Measurements from ENCODE around the gene TGIF1. TPM values are rescaled to one million over a fixed set of nuclear protein-coding genes. Genes with fewer than 3 reads are reported as not detected.

TGIF1 gene
- total and polyA plus RNA-seq, 5 donors from 2014 or later: 37.3 to 86.8 (median 43.5) TPM

DNA sequence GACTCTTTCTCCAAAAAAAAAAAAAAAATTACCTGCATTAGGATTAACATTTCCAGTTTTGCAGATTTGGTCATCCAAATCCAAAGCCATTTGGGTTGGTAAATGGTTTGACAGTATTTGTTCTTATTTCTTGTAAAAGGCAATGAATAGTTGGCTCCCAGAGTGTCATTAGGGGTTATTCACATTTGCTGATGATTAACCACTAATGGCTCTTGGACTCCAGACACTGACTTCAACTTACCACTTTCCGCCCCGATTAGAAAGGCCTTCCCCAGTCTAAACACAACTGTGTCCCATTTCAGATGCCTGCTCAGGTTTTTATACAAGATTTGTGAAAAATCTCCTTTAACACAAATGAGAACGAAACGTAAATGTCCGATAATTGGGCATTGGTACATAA, 9.6 kb upstream of the TGIF1 start:
- Histone ChIP-seq H3K27me3 (ENCODE audit: control insufficient read depth, insufficient read depth, low read length) (peaks cover 2% of the 10 kb centered on the region), H3K9me3 (ENCODE audit: control insufficient read depth in 2 of 2, low read length in 2 of 2) (no peaks in the 10 kb centered on the region), H3K4me3 (ENCODE audit: low read depth, low read length) (no peak overlapping the region), H3K36me3 (ENCODE audit: control insufficient read depth, insufficient read depth, low read length) (no peaks in the 10 kb centered on the region), H3K4me1 (ENCODE audit: control insufficient read depth, insufficient read depth, low read length, poor library complexity, severe bottlenecking) (no peaks in the 10 kb centered on the region), H3K27ac (ENCODE audit: insufficient read depth, low read length, poor library complexity, severe bottlenecking) (no peak overlapping the region)
- H3K36me3 Mint-ChIP-seq: no peaks in the 10 kb centered on the region
- H3K4me1 Mint-ChIP-seq: peaks cover 0 to 4% (median 2%) of the 10 kb centered on the region in 4 donors
- no peak overlapping the region for H3K27ac Mint-ChIP-seq
- H3K4me3 Mint-ChIP-seq: no peak overlapping the region
- no peaks in the 10 kb centered on the region for H3K9me3 Mint-ChIP-seq
- H3K27me3 Mint-ChIP-seq: peaks cover 28% of the 10 kb centered on the region
- DNase-seq (no peak), ATAC-seq (ENCODE audit: low read depth in 2 of 2) (no peak)

DNA sequence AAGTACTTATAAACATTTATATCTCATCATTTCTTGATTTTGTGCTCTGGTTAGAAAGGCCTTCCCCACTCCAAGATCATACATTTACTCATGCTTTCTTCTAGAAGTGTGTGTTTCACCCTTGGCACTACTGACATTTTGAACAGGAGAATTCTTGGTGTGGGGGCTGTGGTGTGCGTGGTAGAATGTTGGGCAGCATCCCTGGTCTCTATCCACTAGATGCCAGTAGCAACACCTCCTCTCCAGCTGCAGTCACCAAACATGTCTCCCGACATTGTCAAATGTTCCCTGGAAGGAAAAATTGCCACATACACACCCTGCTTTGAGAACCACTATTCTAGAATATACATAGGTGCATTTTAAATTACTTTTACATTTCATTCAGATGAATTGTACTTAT, 8.7 kb upstream of the TGIF1 start:
- H3K36me3 ChIP-seq (ENCODE audit: control insufficient read depth, insufficient read depth, low read length): no peaks in the 10 kb centered on the region
- peaks cover 0 to 4% (median 2%) of the 10 kb centered on the region in 4 donors for H3K4me1 Mint-ChIP-seq
- H3K27me3 Mint-ChIP-seq: peaks cover 33% of the 10 kb centered on the region
- DNase-seq (no peak), ATAC-seq (ENCODE audit: low read depth in 2 of 2) (peak in 1 of 2 donors; percentile 39)
- H3K4me3 ChIP-seq (ENCODE audit: low read depth, low read length): no peak overlapping the region
- H3K4me1 ChIP-seq (ENCODE audit: control insufficient read depth, insufficient read depth, low read length, poor library complexity, severe bottlenecking): no peaks in the 10 kb centered on the region
- H3K27me3 ChIP-seq (ENCODE audit: control insufficient read depth, insufficient read depth, low read length): peaks cover 2% of the 10 kb centered on the region
- H3K9me3 ChIP-seq (ENCODE audit: control insufficient read depth in 2 of 2, low read length in 2 of 2): no peaks in the 10 kb centered on the region
- H3K27ac ChIP-seq (ENCODE audit: insufficient read depth, low read length, poor library complexity, severe bottlenecking): no peak overlapping the region
- no peaks in the 10 kb centered on the region for H3K9me3 Mint-ChIP-seq
- no peak overlapping the region for H3K27ac Mint-ChIP-seq
- H3K4me3 Mint-ChIP-seq: no peak overlapping the region
- no peaks in the 10 kb centered on the region for H3K36me3 Mint-ChIP-seq

DNA sequence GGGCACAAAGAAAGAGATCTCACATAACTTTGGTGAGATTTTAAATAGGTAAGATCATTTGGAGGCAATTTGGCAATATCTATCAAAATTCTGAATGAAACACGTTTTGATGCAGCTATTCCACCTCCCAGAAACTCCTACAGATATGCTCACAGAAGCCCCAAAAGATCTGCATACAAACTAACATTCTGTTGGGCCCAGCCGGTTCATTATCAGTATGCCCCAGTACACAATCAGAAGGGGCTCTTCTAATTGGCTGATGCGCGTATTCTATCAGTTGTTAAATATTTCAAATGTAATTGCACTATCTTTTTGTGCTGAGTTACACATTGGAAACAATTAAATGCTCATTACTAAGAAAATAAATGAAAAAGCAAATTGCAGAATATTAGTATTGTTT, 7.1 kb upstream of the TGIF1 start:
- peaks cover 40% of the 10 kb centered on the region for H3K27me3 Mint-ChIP-seq
- ATAC-seq (ENCODE audit: low read depth in 2 of 2) (no peak), DNase-seq (no peak)
- H3K27me3 ChIP-seq (ENCODE audit: control insufficient read depth, insufficient read depth, low read length): peaks cover 8% of the 10 kb centered on the region
- H3K36me3 Mint-ChIP-seq: no peaks in the 10 kb centered on the region
- no peak overlapping the region for H3K4me3 ChIP-seq (ENCODE audit: low read depth, low read length)
- H3K4me3 Mint-ChIP-seq: peak overlapping the region in 1 of 4 donors; percentile 47
- peaks cover 0 to 2% (median 0%) of the 10 kb centered on the region in 7 donors for H3K9me3 Mint-ChIP-seq
- no peak overlapping the region for H3K27ac ChIP-seq (ENCODE audit: insufficient read depth, low read length, poor library complexity, severe bottlenecking)
- H3K36me3 ChIP-seq (ENCODE audit: control insufficient read depth, insufficient read depth, low read length): no peaks in the 10 kb centered on the region
- no peaks in the 10 kb centered on the region for H3K9me3 ChIP-seq (ENCODE audit: control insufficient read depth in 2 of 2, low read length in 2 of 2)
- peaks cover 6% of the 10 kb centered on the region for H3K4me1 ChIP-seq (ENCODE audit: control insufficient read depth, insufficient read depth, low read length, poor library complexity, severe bottlenecking)
- peaks cover 3 to 15% (median 8%) of the 10 kb centered on the region in 4 donors for H3K4me1 Mint-ChIP-seq
- no peak overlapping the region for H3K27ac Mint-ChIP-seq

DNA sequence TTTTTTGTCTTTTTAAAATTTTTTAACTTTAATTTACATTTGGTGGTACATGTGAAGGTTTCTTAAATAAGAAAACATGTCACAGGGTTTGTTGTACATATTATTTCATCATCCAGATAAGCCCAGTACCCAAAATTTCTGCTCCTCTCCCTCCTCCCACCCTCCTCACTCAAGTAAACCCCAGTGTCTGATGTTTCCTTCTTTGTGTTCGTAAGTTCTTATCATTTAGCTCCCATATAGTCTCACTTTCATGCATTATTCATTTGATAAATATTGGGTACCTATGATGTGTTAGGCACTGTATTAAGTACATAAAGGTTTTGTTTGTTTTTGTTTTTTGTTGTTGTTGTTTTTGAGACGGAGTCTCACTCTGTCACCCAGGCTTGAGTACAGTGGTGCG, 5.7 kb upstream of the TGIF1 start:
- H3K4me1 ChIP-seq (ENCODE audit: control insufficient read depth, insufficient read depth, low read length, poor library complexity, severe bottlenecking): peaks cover 19% of the 10 kb centered on the region

DNA sequence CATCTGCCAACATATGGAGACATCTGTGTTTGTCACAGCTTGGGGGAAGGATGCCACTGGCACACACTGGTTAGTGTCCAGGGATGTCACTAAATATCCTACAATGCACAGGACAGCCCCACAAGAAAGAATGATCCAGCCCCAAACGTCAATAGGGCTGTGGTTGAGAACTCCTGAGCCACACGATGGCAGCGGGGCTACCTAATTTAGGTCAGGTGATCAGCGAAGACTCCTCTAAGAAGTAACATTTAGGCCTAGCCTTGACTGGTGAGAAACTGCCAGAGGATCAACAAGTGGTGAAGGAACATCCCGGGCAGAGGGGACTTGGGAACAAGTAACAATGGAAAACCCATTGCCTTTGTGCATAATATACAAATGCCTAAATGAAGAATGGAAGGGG, 5.0 kb upstream of the TGIF1 start:
- Histone ChIP-seq H3K9me3 (ENCODE audit: control insufficient read depth in 2 of 2, low read length in 2 of 2) (no peaks in the 10 kb centered on the region), H3K36me3 (ENCODE audit: control insufficient read depth, insufficient read depth, low read length) (no peaks in the 10 kb centered on the region), H3K4me3 (ENCODE audit: low read depth, low read length) (no peak overlapping the region), H3K27ac (ENCODE audit: insufficient read depth, low read length, poor library complexity, severe bottlenecking) (no peak overlapping the region), H3K4me1 (ENCODE audit: control insufficient read depth, insufficient read depth, low read length, poor library complexity, severe bottlenecking) (peaks cover 22% of the 10 kb centered on the region), H3K27me3 (ENCODE audit: control insufficient read depth, insufficient read depth, low read length) (peaks cover 8% of the 10 kb centered on the region)
- no peaks in the 10 kb centered on the region for H3K36me3 Mint-ChIP-seq
- H3K4me1 Mint-ChIP-seq: peaks cover 3 to 26% (median 16%) of the 10 kb centered on the region in 4 donors
- no peak for ATAC-seq (ENCODE audit: low read depth in 2 of 2)
- H3K9me3 Mint-ChIP-seq: peaks cover 0 to 4% (median 0%) of the 10 kb centered on the region in 7 donors
- peaks cover 53% of the 10 kb centered on the region for H3K27me3 Mint-ChIP-seq
- DNase-seq: no peak
- H3K4me3 Mint-ChIP-seq: peak overlapping the region in 2 of 4 donors; percentile 79
- peak overlapping the region; percentile 32 to 74 (median 34) for H3K27ac Mint-ChIP-seq

More for the DNA sequence above, 5.7 kb upstream of the TGIF1 start:
- no peak for ATAC-seq (ENCODE audit: low read depth in 2 of 2)
- H3K4me3 Mint-ChIP-seq: no peak overlapping the region
- no peak for DNase-seq
- peaks cover 3 to 26% (median 16%) of the 10 kb centered on the region in 4 donors for H3K4me1 Mint-ChIP-seq
- Histone ChIP-seq H3K27ac (ENCODE audit: insufficient read depth, low read length, poor library complexity, severe bottlenecking) (no peak overlapping the region), H3K9me3 (ENCODE audit: control insufficient read depth in 2 of 2, low read length in 2 of 2) (no peaks in the 10 kb centered on the region), H3K27me3 (ENCODE audit: control insufficient read depth, insufficient read depth, low read length) (peaks cover 8% of the 10 kb centered on the region), H3K4me3 (ENCODE audit: low read depth, low read length) (no peak overlapping the region), H3K36me3 (ENCODE audit: control insufficient read depth, insufficient read depth, low read length) (no peaks in the 10 kb centered on the region)
- H3K9me3 Mint-ChIP-seq: peaks cover 0 to 4% (median 0%) of the 10 kb centered on the region in 7 donors
- peaks cover 53% of the 10 kb centered on the region for H3K27me3 Mint-ChIP-seq
- H3K27ac Mint-ChIP-seq: peak overlapping the region in 1 of 3 donors; percentile 26
- H3K36me3 Mint-ChIP-seq: no peaks in the 10 kb centered on the region

DNA sequence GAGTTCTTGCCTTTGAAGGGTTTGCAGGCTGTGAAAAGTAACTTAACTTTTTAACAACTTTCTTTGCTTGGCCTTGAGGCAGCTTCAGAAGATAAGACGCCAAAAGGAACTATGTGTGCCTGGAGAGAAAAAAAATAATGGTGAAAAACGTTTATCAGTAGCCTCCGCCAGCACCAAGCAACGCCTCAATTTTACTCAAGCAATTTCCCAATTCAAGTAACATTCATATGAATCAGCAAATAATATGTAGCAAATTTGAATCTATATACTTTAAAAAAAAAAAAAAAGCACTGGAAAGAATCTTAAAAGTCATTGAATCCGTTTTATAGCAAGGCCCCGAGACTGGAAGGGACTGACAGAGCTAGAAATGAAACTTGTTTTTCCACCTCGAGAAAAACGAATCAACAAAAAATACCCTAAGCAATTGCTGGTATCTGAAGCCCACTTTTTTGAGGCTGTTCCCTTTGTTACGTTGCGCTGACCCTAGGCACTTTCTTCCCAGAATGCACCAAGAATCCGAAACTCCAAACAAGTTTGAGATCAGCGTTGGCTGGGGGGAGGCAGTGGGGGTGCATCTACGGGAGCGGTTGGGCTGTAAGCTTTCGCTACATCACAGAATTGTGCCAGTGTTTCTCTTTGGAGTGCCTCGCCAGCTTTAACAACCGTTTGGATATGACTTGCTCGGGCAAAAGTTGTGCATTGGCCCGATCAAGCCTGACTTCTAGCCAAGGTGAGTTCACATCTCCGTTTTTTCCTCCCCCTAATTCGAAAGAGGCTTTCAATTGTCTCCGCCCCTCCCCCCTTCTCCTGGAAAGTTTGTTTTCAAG, 2.7 kb upstream of the TGIF1 start:
- H3K27ac Mint-ChIP-seq: peak overlapping the region; percentile 99 to 100 (median 99)
- H3K27me3 Mint-ChIP-seq: peaks cover 63% of the 10 kb centered on the region
- H3K4me3 ChIP-seq (ENCODE audit: low read depth, low read length): peak overlapping the region; percentile 69
- no peaks in the 10 kb centered on the region for H3K36me3 ChIP-seq (ENCODE audit: control insufficient read depth, insufficient read depth, low read length)
- H3K9me3 ChIP-seq (ENCODE audit: control insufficient read depth in 2 of 2, low read length in 2 of 2): no peaks in the 10 kb centered on the region
- H3K27ac ChIP-seq (ENCODE audit: insufficient read depth, low read length, poor library complexity, severe bottlenecking): peak overlapping the region; percentile 97
- peaks cover 43% of the 10 kb centered on the region for H3K4me1 ChIP-seq (ENCODE audit: control insufficient read depth, insufficient read depth, low read length, poor library complexity, severe bottlenecking)
- peaks cover 3 to 34% (median 20%) of the 10 kb centered on the region in 4 donors for H3K4me1 Mint-ChIP-seq
- no peak for ATAC-seq (ENCODE audit: low read depth in 2 of 2)
- peak overlapping the region; percentile 96 to 99 (median 97) for H3K4me3 Mint-ChIP-seq
- peaks cover 4% of the 10 kb centered on the region for H3K36me3 Mint-ChIP-seq
- H3K27me3 ChIP-seq (ENCODE audit: control insufficient read depth, insufficient read depth, low read length): peaks cover 5% of the 10 kb centered on the region
- DNase-seq: peak in 1 of 3 donors; percentile 27
- H3K9me3 Mint-ChIP-seq: peaks cover 0 to 4% (median 0%) of the 10 kb centered on the region in 7 donors

DNA sequence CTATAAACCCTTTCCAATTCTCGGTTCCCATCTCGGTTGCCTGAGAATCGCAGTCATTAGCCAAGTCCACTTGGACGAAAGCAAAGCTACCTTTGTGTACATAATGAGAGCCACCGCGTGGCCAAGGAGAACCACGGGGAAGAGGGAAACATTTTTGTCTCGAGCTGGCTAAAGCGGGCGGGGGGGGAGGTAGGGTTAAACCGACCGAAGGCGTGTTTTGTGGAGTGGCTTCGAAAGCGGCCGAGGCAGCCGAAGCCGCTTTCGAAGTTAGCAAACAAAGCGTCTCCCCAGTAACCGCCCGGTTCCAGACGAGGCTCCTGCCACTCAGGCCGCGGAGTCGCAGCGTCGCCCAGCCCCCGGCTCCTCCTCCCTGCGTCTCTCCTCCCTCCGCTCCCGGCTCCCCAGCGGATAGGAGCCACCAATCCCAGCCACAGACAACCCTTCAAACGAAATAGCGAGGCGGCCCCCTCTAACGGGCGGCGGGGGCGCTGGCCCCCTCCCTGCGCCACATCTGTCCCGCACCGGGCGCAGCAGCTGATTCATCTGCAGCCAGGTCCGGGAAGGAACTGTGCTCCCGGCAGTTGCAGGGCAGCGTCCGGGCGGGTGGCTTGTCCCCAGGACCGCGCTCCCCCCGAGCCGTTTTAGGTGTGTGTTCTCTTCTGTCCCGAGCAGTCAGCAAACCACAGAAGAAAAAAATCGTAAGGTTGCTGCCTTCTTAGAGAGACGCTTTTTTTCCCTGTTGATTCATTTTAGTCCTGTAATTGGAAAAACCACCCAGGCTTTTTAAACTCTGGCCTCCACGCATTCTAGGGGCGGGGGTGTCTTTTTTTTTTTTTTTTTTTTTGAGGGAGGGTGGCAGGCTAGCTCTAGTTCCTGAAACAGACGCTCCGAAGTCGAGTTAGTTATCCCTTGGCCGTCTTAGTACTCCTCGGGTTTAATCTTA, 1.8 kb upstream of the TGIF1 start:
- Histone ChIP-seq H3K27ac (ENCODE audit: insufficient read depth, low read length, poor library complexity, severe bottlenecking) (peak overlapping the region; percentile 97), H3K9me3 (ENCODE audit: control insufficient read depth in 2 of 2, low read length in 2 of 2) (no peaks in the 10 kb centered on the region), H3K4me3 (ENCODE audit: low read depth, low read length) (peak overlapping the region; percentile 69), H3K27me3 (ENCODE audit: control insufficient read depth, insufficient read depth, low read length) (peaks cover 5% of the 10 kb centered on the region), H3K36me3 (ENCODE audit: control insufficient read depth, insufficient read depth, low read length) (no peaks in the 10 kb centered on the region), H3K4me1 (ENCODE audit: control insufficient read depth, insufficient read depth, low read length, poor library complexity, severe bottlenecking) (peaks cover 51% of the 10 kb centered on the region)
- Mint-ChIP-seq H3K27ac (peak overlapping the region; percentile 99 to 100 (median 99)), H3K9me3 (peaks cover 0 to 4% (median 0%) of the 10 kb centered on the region in 7 donors), H3K36me3 (peaks cover 4% of the 10 kb centered on the region), H3K27me3 (peaks cover 65% of the 10 kb centered on the region), H3K4me1 (peaks cover 7 to 43% (median 25%) of the 10 kb centered on the region in 4 donors), H3K4me3 (peak overlapping the region; percentile 96 to 99 (median 97))
- DNase-seq (peak; percentile 75 to 86 (median 84)), ATAC-seq (ENCODE audit: low read depth in 2 of 2) (peak; percentile 35 to 44)
